ENCODE data around the gene COPG2.
"Not testable (repeated sequence)": the region's sequence is repeated elsewhere in the genome, so short reads cannot be mapped to it uniquely, and the experiment has no call there.

COPG2 gene

GRCh38 chr7:130648580-130648979, 20.0 kb downstream of the COPG2 start:
- DNase-seq, result no peak

- no peak for DNase-seq
Measured at GRCh38 chr7:130642383-130642782, 26.2 kb downstream of the COPG2 start.

- DNase-seq, result no peak
Measured at GRCh38 chr7:130641497-130641896, 27.1 kb downstream of the COPG2 start.

GRCh38 chr7:130641040-130641439, 27.5 kb downstream of the COPG2 start:
- DNase-seq, result no peak

- no peak for DNase-seq
Measured at GRCh38 chr7:130639388-130639787, 29.2 kb downstream of the COPG2 start.

- DNase-seq, result no peak
Measured at GRCh38 chr7:130632111-130632510, 36.4 kb downstream of the COPG2 start.

GRCh38 chr7:130628901-130629300, 39.6 kb downstream of the COPG2 start:
- DNase-seq, result no peak

GRCh38 chr7:130627775-130628174, 40.8 kb downstream of the COPG2 start:
- no peak for DNase-seq

- no peak for DNase-seq
Measured at GRCh38 chr7:130622866-130623265, 45.7 kb downstream of the COPG2 start.

GRCh38 chr7:130615583-130615982, 53.0 kb downstream of the COPG2 start:
- DNase-seq, result no peak

GRCh38 chr7:130614449-130614848, 54.1 kb downstream of the COPG2 start:
- no peak for DNase-seq

GRCh38 chr7:130611218-130611617, 57.3 kb downstream of the COPG2 start:
- no peak for DNase-seq

- not testable (repeated sequence) for DNase-seq
Measured at GRCh38 chr7:130607066-130607465, 61.5 kb downstream of the COPG2 start.

GRCh38 chr7:130606161-130606560, 62.4 kb downstream of the COPG2 start:
- DNase-seq, result no peak

GRCh38 chr7:130598056-130598455, 70.5 kb downstream of the COPG2 start:
- no peak for DNase-seq

- DNase-seq, result no peak
Measured at GRCh38 chr7:130595986-130596385, 72.6 kb downstream of the COPG2 start.

- no peak for DNase-seq
Measured at GRCh38 chr7:130593033-130593432, 75.5 kb downstream of the COPG2 start.

- DNase-seq, result not testable (repeated sequence)
Measured at GRCh38 chr7:130591464-130591863, 77.1 kb downstream of the COPG2 start.

GRCh38 chr7:130585932-130586331, 82.6 kb downstream of the COPG2 start:
- not testable (repeated sequence) for DNase-seq

GRCh38 chr7:130575110-130575509, 93.4 kb downstream of the COPG2 start:
- DNase-seq, result not testable (repeated sequence)

GRCh38 chr7:130570144-130570543, 98.4 kb downstream of the COPG2 start:
- DNase-seq, result not testable (repeated sequence)

GRCh38 chr7:130566898-130567280, 101.7 kb downstream of the COPG2 start:
- DNase-seq, result no peak

- DNase-seq, result no peak
Measured at GRCh38 chr7:130566168-130566897, 102.2 kb downstream of the COPG2 start.

GRCh38 chr7:130560972-130561371, 107.6 kb downstream of the COPG2 start:
- no peak for DNase-seq

GRCh38 chr7:130559184-130559583, 109.4 kb downstream of the COPG2 start:
- DNase-seq, result no peak

All from activated CD8-positive, alpha-beta memory T cell treated with anti-CD3 and anti-CD28 coated beads, Interleukin-2, amount 50 U/mL, for 4 hours (primary cell).